Neural progenitor cell (in vitro differentiated cells): ENCODE results near the gene LIG1.

Experiments
- EZH2 ChIP-seq: fragments of 200-600 bp; sonication (generic); IDR thresholded peaks from 2 replicates; pipeline ENCODE4 v1.6.1; 2017; ENCODE audit warnings: antibody characterized with exemption, mild to moderate bottlenecking, moderate library complexity
- EZH2phosphoT487 ChIP-seq: fragments of 200-600 bp; sonication (generic); IDR thresholded peaks from 2 replicates; pipeline ENCODE4 v1.6.1; 2017; ENCODE audit warnings: antibody characterized with exemption
- TF ChIP-seq, protein P1 (sequence below): fragments of 200-600 bp; sonication (generic); IDR thresholded peaks from 2 replicates; pipeline ENCODE4 v1.5.1; 2017; ENCODE audit warnings: antibody characterized with exemption, mild to moderate bottlenecking

GRCh38 chr19:48118131-48118517 lies 52.0 kb downstream of the LIG1 start:
- TF ChIP-seq, protein P1, sequence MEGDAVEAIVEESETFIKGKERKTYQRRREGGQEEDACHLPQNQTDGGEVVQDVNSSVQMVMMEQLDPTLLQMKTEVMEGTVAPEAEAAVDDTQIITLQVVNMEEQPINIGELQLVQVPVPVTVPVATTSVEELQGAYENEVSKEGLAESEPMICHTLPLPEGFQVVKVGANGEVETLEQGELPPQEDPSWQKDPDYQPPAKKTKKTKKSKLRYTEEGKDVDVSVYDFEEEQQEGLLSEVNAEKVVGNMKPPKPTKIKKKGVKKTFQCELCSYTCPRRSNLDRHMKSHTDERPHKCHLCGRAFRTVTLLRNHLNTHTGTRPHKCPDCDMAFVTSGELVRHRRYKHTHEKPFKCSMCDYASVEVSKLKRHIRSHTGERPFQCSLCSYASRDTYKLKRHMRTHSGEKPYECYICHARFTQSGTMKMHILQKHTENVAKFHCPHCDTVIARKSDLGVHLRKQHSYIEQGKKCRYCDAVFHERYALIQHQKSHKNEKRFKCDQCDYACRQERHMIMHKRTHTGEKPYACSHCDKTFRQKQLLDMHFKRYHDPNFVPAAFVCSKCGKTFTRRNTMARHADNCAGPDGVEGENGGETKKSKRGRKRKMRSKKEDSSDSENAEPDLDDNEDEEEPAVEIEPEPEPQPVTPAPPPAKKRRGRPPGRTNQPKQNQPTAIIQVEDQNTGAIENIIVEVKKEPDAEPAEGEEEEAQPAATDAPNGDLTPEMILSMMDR: no peak
- TF ChIP-seq EZH2: no peak
- TF ChIP-seq EZH2phosphoT487: no peak
